Measurements from ENCODE around the gene MINDY4.

GRCh38 chr7:30929686-30930085, 158.5 kb downstream of the MINDY4 start:
- TF ChIP-seq, protein P1, sequence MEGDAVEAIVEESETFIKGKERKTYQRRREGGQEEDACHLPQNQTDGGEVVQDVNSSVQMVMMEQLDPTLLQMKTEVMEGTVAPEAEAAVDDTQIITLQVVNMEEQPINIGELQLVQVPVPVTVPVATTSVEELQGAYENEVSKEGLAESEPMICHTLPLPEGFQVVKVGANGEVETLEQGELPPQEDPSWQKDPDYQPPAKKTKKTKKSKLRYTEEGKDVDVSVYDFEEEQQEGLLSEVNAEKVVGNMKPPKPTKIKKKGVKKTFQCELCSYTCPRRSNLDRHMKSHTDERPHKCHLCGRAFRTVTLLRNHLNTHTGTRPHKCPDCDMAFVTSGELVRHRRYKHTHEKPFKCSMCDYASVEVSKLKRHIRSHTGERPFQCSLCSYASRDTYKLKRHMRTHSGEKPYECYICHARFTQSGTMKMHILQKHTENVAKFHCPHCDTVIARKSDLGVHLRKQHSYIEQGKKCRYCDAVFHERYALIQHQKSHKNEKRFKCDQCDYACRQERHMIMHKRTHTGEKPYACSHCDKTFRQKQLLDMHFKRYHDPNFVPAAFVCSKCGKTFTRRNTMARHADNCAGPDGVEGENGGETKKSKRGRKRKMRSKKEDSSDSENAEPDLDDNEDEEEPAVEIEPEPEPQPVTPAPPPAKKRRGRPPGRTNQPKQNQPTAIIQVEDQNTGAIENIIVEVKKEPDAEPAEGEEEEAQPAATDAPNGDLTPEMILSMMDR (IDR thresholded peaks at IDR 0.05; ENCODE audit: insufficient read depth, low read length, poor library complexity, severe bottlenecking): no peak
- TF ChIP-seq EZH2phosphoT487 (conservative IDR thresholded peaks at IDR 0.05; ENCODE audit: low read length): no peak

All from SU-DHL-6 (cell line).